Stimulated activated CD4-positive, alpha-beta T cell treated with anti-CD3 and anti-CD28 coated beads, Interleukin-1b, Interleukin-23, amount 100 ng/mL, for 48 hours (primary cell): ENCODE data around the gene HSPBP1.
"Not testable (repeated sequence)": the region's sequence is repeated elsewhere in the genome, so short reads cannot be mapped to it uniquely, and the experiment has no call there.

ENCODE experiments used
- DNase-seq: peaks from one replicate; pipeline ENCODE4 v3.0.0-alpha.2; 2020

HSPBP1 gene

DNA sequence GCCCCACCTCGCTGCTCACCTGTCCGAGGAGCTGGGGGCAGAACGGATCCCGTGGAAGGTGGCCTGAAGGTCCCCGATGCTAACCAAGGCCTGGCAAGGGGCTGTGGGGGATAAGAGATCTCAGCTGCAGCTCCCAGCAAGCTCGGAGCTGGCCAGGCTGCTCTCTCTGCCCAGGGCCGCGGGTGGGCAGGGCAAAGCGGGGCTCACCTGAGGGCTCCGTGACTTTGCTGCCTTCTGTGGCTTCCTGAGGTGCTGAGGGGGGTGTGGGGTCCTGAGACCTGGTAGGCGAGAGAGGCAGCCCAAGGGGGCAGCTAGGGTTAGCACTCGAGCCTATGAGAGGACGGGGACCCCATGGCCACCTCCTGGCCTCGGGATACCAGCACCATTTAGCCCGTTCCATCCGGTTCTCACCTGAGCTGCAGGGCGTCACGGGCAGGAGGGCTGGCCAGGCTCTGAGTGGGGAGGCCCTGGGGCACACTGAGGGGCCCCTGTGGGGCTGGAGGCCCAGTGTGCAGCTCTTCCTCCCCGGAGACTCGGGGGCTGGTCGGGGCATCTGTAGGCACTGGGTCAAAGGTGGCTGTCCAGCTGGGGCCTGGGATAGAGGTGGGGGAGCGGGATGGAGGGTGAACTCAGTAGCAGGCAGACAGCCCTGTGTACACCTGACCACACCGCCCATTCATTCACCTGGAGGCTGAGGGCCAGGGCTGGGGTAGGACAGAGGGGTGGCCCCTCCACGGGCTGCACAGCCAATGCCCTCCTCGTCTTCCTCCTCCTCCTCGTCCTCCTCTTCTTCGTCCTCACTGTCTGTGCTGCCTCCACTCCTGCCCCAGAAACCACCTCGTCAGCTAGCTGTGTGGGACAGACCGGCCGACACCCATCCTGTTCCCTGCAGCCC is 48.3 kb downstream of the HSPBP1 start:
- no peak for DNase-seq

DNA sequence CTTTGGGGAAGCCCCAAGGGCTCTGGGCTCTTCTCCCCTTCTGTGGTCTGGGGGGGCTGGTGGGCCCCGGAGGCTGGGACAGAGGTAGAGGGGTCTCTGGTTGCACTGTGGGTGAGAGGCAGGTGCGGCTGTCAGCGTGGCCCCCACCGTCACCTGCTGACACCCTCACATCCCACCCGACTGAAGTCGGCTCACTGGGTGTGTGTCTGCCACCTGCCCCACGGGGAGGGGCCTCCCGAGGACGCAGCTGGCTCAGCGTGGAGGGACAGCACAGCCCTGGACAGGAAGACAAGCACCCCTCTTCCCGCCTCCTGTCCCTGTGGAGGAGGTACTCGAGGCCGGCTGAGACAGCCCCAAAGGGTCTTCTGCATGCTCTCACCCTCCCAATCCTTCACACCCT is 49.1 kb downstream of the HSPBP1 start:
- no peak for DNase-seq

DNA sequence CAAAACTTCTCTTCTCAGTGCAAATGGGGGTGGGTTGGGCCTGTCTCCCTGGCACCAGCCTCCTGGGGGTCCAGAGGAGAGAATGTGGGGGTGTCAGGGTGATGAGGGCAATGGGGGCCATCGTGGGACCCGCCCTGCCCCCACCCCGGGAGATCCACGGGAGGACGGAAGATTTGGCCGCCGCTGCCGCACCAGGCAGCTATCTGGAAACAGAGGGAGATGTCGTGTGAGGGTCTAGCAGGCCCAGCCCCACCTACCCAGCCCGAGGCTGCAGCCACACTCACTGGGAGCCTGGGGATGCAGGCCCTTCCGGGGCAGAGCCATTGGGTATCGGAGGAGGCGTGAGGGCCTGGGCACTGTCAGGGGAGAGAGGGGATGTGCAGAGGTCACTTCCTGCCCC is 49.6 kb downstream of the HSPBP1 start:
- DNase-seq, result no peak

DNA sequence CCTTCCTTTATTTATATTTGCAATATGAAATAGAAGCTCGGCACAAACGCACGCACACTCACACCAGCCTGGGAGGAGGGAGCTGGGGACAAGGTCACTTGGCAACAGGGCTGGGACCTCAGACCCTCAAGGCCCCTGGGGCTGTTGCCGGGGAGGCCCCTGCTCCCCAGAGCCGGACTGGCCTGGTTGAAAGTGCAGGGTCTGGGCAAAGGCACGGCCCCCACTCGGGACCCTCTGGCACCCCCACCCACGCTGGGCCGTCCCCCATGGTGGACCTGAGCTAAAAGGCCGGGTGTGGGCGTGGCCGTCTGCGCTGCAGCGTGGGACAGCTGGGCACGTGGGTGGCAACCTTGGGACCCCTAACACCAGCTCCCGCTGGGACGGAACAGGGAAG is 50.1 kb downstream of the HSPBP1 start:
- no peak for DNase-seq

DNA sequence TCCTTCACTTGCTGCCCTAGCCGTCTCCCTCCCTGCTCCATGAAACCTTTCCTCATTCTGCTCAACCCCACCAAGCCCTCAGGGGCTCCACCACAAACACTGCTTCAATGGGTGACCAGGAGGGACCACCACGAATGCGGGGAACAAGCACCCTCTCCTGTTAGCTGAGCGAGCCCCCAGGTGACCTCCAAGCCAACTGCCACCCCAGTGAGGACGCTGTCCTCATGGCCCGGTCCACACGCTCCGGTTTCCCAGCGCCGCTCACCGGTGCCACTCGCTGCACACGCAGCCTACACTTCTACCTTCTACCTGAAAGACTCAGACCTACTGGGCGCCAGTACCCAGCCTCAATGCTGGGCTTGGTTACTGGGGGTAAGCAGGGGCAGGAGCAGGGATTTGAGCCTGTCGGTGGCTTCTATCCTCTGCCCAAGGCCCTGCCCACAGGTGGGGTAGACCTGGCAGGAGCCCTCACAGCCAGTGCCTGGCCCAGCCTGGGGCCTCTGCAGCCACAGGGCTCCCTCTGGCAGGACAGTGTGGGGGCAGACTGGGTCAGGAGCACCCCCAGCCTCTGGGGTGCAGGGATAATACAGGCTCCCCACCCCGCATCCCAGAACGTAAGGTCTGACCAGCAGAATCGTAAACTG is 50.6 kb downstream of the HSPBP1 start:
- DNase-seq, result no peak

DNA sequence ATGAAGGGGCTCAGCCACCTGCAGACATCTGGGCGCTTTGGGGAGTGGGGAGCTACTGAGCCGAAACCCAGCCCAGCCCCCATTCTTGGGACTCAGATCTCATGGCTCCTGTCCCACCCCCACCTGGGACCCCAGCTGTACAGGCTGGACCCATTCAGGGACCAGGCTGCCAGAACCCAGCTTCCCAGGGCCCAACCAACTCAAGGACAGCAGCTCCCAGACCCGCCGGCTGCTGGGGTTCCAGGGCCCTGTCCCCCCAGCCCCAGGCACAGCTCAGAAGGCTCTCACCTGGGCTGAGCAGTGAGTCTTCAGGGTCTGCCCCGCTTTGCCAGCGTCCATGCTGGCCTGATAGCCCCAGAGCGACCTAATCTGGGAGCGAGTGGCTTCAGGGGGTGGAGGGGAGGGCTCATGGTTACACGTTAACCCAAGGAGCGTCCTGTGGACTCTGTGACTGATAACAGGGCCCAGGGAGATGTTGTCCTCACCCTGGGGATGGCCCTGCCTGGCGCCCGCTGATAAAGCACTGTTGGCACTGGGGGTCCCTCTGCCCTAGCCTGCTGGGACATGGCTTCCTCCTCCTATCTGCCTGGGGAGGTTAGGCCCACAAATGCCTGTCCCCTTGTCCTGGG is 51.4 kb downstream of the HSPBP1 start, which contains the start of gene TMEM86B:
Gene TMEM86B (minus strand): TSS at position 361 of the 629 bp plus-strand sequence. CDS start 22 bp downstream, at position 339.
- no peak for DNase-seq

DNA sequence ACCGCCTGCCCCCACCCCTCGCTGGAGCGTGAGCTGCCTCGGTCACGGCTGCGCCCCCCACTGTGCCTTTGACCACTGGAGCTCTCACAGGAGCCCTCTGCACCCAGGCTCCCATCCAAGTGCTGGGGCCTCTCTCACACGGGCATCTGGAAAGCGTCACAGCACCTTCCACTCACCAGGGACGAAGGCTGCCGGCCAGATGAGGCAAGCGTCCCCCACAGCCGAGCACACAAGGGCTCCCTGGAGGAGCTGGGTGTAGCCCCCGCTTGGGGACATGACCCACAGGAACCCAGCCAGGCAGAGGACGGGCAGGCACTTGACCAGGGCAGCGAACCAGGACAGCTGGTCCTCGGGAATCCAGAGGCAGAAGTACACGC is 51.9 kb downstream of the HSPBP1 start:
- no peak for DNase-seq

DNA sequence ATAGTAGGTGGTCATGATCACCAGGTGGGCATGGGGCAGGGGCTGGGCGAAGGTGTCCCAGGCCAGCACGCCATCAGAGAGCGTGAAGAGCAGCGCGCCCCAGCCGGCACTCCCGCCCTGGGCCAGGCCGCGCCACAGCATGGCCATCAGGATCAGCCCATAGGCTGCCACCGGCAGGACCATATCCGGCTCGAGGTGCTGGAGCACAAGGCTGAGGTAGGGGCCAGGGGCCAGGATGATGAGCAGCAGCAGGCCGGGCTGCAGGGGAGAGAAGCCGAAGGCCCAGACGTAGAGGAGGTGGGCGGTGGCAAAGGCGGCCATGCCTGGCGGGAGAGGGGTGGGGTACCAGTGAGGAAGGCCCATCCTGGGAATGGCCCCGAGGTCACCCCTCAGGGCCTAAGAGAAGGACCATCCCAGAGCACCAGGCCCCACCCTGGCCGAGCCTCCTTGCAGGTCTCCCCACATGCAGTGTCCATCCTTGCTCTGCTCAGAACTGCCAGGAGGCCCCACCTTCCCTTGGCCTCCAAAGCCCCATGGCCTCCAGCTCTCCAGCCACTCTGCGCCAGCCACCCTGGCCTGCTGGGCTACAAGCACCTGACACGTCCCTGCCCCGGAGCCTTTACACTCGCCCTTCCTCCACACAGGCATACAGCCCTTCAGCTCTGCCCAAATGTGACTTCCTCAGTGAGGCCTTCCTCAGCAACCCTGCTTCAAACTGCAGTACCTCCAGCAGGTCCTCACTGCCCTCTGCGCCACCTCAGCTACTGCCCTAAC is 52.5 kb downstream of the HSPBP1 start:
- no peak for DNase-seq

DNA sequence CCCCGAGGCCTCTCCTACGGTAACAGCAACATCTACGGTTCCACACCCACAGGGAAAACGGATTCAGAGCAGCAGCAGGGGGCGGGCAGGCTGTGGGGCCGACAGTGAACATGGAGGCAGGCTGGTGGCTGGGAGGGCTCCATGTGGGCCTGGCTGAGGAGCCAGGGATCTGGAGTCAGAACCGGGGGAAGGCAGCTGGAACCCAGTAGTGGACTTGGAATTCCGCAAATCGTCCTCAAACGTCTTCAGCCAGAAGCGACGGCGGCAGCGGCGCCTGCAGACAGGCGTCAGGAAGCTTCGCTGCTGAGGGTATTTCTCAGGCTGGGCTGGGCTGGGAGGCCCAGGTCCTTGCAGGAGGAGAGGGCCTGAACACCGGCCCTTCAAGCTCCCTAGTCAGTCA is 53.1 kb downstream of the HSPBP1 start:
- DNase-seq, result no peak

DNA sequence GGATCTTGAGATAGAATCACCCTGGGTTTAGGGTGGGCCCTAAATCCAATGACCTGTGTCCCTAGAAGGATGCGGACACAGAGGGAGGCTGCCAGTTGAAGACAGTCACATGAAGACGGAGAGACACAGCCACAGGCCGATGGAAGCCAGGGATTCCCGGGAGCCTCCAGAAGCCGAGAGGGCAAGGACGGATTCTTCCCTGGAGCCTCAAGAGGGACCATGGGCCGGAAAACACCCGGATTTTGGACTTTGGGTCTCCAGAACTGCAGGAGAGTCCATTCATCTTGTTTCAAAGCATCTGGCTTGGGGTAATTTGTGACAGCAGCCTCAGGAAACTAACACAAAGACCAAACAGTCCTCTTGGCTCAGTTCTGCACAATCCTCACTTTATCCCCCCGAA is 53.6 kb downstream of the HSPBP1 start:
- DNase-seq, result no peak

DNA sequence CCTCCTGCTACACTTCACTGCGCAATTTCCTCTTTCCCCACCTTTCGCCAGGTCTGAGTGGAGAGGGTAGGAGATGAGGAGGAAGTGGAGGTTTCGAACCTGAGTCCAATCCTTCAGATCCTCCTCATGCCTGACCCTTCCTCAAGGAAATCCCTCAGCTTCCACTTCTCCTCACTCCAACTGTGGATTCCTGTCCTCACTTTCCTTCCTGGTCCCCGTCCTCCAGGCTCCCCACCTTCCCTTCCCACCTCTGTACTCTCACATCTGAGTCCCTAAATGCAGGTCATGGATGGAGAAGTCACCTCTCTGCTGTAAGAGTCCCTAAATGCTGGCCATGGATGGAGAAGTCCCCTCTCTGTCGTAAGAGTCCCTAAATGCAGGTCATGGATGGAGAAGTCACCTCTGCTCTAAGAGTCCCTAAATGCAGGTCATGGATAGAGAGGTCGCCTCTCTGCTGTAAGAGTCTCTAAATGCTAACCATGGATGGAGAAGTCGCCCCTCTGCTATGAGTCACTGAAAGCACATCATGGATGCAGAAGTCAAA is 54.4 kb downstream of the HSPBP1 start:
- DNase-seq, result no peak

DNA sequence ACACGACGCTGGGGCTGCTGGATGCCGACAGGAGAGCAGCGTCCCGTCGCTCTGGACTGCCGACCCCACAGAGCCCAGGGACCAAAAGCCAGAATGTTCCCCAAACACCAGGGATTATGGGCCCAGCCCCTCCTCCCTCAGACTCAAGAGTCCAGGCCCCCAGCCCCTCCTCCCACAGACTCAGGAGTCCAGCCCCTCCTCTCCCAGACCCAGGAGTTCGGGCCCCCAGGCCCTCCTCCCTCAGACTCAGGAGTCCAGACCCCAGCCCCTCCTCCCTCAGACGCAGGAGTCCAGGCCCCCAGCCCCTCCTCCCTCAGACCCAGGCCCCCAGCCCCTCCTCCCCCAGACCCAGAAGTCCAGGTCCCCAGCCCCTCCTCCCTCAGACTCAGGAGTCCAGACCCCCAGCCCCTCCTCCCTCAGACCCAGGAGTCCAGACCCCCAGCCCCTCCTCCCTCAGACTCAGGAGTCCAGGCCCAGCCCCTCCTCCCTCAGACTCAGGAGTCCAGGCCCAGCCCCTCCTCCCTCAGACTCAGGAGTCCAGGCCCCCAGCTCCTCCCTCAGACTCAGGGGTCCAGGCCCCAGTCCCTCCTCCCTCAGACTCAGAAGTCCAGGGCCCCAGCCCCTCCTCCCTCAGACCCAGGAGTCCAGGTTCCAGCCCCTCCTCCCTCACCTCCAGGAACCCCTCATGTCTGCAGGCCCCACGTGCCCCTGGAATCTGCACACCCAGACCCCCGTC is 55.1 kb downstream of the HSPBP1 start:
- DNase-seq, result not testable (repeated sequence)

DNA sequence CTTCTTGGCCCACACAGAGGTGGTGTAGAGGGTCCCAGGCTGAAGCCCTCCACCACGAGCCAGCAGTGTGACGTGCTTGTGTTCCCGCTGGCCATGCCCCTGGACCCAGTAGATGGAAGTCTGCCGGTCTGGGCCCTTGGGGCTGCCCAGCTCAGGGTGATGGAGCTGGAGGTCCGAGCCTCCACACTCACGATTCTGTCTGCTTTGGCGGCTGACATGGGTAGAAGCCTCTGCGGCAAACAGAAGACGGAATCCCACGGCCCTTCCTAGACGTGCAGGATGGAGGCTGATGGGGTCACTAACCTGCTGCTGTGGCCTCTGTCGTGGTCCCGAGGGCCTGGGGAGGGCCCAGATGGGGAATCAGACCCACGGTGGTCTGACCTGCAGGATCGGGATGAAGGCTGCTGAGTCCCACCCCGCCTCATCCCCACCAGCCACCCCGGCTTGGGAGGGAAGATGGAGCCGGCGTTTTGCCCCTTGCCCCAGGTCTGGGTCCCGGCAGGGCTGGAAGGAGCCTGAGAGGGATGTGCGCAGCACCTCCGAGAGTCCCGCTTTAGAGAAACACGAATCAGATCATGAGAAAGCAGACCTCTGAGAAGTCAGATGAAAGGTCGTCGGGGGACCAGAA is 55.8 kb downstream of the HSPBP1 start:
- DNase-seq, result no peak

DNA sequence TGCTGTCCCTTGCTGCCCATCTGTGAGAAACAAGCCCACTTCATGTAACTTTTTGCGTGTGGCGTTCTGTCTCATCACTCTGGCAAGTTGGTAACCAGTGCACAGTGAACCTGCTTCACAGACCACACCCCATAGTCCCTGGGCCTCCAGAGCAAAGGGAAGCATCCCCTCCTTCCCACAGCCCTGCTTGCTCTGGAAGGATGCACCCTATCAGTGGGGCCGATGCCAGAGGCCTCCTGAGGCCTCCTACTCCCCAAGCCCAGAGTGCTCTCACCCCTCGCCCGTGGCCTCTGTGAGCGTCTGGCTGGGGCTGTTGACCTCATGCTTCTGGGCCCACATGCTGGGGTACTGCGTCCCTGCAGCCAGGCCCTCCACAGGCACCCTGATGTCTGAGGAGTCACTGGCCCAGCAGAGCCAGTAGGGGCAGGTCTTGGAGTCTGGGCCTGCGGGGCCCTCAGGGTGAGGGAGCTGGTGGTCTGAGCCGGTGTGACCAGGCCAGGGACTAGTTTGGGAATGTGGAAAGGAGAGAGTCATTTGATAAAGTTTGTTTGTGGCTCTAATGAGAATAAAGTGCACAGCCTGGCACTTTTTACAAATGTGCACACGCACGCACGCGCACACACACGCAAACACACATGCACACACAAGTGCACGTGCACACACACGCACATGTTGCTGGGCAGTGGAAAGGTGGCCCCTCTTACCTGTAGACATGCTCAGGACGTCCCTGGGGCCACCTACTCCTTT is 56.4 kb downstream of the HSPBP1 start:
- no peak for DNase-seq

DNA sequence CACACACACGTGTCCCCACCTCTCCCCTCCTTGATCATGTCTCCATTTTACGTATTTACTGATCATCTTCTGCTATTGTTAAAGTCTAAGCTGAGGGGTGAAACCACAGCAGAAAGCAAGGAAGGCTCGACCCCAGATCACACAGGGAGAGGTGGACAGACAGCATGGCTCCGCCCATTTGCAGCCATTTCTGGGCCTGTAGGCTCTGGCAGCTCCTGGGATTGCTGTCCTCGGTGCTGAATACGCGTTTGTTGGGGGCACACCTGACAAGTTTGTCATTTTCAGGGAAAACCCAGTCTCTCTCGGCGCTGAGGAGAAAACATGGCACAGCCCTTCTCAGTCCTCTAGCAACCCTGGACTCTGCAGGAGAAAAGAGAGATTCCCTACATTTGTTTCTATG is 59.4 kb downstream of the HSPBP1 start:
- no peak for DNase-seq

DNA sequence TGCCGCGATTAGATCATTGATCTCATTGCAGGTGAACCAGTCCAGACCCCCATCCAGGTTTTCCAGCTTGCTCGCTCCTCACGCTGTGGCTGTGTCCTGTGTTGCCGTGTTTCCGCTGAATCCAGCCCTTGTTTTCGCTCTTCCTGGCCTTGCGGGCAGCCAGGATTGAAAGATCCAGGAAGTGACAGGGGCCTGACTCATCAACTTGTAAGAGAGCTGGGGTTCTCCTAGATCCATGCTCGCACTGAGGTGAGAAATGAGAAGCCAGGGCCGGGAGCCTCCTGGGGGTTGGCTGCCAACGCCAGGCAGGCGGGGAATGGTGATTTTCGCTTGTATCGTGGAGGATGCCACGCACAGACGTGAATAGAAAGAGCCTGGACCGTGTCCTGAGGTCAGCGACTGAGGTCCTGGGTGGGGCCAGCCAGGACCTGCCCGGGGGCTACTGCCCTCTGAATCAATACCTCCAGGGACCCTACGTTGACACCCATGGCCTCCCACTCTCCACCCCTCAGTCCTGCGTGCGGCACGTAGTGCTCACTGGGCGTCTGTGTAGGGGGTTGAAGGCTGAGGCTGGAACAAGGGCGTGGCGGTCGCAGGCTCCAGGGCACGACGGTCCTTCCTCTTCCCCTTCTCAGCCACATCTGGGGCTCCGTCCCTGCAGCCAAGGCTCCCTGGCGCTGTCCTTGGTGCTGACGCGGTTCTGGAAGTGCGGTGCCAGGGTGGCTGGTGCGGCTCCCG is 63.3 kb downstream of the HSPBP1 start:
- peak; percentile 77 for DNase-seq

DNA sequence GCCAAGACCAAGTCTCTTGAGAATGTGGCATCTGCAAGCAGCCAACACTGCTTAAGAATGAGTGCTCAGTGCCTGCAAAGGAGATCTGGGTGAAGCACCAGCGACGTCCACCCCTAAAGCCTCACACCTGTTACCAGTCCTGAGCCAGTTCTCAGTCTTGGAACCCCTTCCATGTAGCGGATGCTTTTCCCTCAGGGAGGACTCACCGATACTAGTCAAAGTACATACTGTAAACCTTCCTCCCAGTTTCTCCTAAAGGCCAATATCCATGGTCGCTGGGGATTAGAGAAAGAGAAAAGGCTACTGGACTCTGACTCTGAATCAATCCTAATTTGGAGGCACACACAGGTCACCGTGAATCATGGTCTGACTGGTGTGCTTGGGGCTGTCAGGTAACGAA is 66.4 kb downstream of the HSPBP1 start:
- no peak for DNase-seq

DNA sequence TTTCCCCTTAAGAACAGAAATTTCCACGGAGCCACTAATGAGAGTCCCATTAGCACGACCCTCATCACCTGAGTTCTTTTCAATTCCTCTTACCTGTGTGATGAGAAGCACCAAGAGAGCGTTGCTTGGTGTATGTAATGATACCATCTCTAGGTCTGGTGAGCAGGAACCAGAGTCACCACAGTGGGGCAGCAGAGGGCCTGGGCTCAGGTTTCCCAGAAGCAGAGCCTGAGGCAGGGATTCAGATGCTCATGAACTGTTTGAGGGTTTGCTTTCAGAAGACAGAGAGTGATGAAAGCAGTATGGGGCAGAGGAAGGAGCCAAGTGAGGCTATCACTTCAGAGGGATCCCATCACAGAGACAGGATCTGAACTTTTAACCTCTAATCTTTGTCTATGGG is 67.5 kb downstream of the HSPBP1 start:
- DNase-seq, result peak; percentile 57
